ENCODE results near the gene GPLD1. TPM values are rescaled to one million over a fixed set of nuclear protein-coding genes. Genes with fewer than 3 reads are reported as not detected.

The GPLD1 gene
- total and polyA plus RNA-seq, 9 of the 15 experiments (the other 6 are each of a cell fraction or from before 2014, with no cell fraction given), result 0.11 to 1.3 (median 0.82) TPM

GRCh38 chr6:24448828-24449525 is 40.4 kb downstream of the GPLD1 start (continued):
- no peak for TF ChIP-seq NFIC (IDR thresholded peaks at IDR 0.05)
- no peak for TF ChIP-seq ARNT (IDR thresholded peaks at IDR 0.05)
- no peak for TF ChIP-seq ERF (CRISPR knock-in tag; IDR thresholded peaks at IDR 0.05)
- no peak for TF ChIP-seq ZBTB17 (CRISPR knock-in tag; IDR thresholded peaks at IDR 0.05)
- TF ChIP-seq, protein P1, sequence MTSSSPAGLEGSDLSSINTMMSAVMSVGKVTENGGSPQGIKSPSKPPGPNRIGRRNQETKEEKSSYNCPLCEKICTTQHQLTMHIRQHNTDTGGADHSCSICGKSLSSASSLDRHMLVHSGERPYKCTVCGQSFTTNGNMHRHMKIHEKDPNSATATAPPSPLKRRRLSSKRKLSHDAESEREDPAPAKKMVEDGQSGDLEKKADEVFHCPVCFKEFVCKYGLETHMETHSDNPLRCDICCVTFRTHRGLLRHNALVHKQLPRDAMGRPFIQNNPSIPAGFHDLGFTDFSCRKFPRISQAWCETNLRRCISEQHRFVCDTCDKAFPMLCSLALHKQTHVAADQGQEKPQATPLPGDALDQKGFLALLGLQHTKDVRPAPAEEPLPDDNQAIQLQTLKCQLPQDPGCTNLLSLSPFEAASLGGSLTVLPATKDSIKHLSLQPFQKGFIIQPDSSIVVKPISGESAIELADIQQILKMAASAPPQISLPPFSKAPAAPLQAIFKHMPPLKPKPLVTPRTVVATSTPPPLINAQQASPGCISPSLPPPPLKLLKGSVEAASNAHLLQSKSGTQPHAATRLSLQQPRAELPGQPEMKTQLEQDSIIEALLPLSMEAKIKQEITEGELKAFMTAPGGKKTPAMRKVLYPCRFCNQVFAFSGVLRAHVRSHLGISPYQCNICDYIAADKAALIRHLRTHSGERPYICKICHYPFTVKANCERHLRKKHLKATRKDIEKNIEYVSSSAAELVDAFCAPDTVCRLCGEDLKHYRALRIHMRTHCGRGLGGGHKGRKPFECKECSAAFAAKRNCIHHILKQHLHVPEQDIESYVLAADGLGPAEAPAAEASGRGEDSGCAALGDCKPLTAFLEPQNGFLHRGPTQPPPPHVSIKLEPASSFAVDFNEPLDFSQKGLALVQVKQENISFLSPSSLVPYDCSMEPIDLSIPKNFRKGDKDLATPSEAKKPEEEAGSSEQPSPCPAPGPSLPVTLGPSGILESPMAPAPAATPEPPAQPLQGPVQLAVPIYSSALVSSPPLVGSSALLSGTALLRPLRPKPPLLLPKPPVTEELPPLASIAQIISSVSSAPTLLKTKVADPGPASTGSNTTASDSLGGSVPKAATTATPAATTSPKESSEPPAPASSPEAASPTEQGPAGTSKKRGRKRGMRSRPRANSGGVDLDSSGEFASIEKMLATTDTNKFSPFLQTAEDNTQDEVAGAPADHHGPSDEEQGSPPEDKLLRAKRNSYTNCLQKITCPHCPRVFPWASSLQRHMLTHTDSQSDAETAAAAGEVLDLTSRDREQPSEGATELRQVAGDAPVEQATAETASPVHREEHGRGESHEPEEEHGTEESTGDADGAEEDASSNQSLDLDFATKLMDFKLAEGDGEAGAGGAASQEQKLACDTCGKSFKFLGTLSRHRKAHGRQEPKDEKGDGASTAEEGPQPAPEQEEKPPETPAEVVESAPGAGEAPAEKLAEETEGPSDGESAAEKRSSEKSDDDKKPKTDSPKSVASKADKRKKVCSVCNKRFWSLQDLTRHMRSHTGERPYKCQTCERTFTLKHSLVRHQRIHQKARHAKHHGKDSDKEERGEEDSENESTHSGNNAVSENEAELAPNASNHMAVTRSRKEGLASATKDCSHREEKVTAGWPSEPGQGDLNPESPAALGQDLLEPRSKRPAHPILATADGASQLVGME (CRISPR knock-in tag; IDR thresholded peaks at IDR 0.05), result no peak
- no peak for TF ChIP-seq OTX1 (CRISPR knock-in tag; IDR thresholded peaks at IDR 0.05)
